ENCODE results near the gene CEP126.

The CEP126 gene

GRCh38 chr11:101914738-101915426 lies at the start of gene CEP126:
Gene CEP126 (plus strand): TSS chr11:101915010. CDS start chr11:101915285, 275 bp downstream.
- peak; percentile 95 for DNase-seq (ENCODE audit: low read depth)

- DNase-seq (ENCODE audit: low read depth), result peak; percentile 10
These were observed 48.0 kb upstream of the CEP126 start for GRCh38 chr11:101866619-101867491.

GRCh38 chr11:101867951-101868350 lies 46.9 kb upstream of the CEP126 start:
- DNase-seq (ENCODE audit: low read depth), result no peak

- DNase-seq (ENCODE audit: low read depth), result peak; percentile 63
These were observed 44.3 kb upstream of the CEP126 start for GRCh38 chr11:101870510-101870909.

- DNase-seq (ENCODE audit: low read depth), result no peak
These were observed 42.5 kb upstream of the CEP126 start for GRCh38 chr11:101872171-101872882.

- DNase-seq (ENCODE audit: low read depth), result peak; percentile 32
These were observed 34.6 kb upstream of the CEP126 start for GRCh38 chr11:101880222-101880621.

GRCh38 chr11:101881586-101881985 lies 33.2 kb upstream of the CEP126 start:
- DNase-seq (ENCODE audit: low read depth), result no peak

GRCh38 chr11:101885631-101886030 lies 29.2 kb upstream of the CEP126 start:
- DNase-seq (ENCODE audit: low read depth), result no peak

GRCh38 chr11:101889767-101890166 lies 25.0 kb upstream of the CEP126 start:
- no peak for DNase-seq (ENCODE audit: low read depth)

- DNase-seq (ENCODE audit: low read depth), result no peak
These were observed 20.3 kb upstream of the CEP126 start for GRCh38 chr11:101894505-101894904.

GRCh38 chr11:101907815-101908214 lies 7.0 kb upstream of the CEP126 start:
- DNase-seq (ENCODE audit: low read depth), result peak; percentile 65

GRCh38 chr11:101909087-101909486 lies 5.7 kb upstream of the CEP126 start:
- DNase-seq (ENCODE audit: low read depth), result no peak

- DNase-seq (ENCODE audit: low read depth), result no peak
These were observed 2.0 kb upstream of the CEP126 start for GRCh38 chr11:101912823-101913284.

GRCh38 chr11:101913656-101914055 lies 1.2 kb upstream of the CEP126 start:
- DNase-seq (ENCODE audit: low read depth), result no peak

GRCh38 chr11:101914341-101914737 lies 471 bp upstream of the CEP126 start:
- peak; percentile 48 for DNase-seq (ENCODE audit: low read depth)

GRCh38 chr11:101915791-101916291 lies 1.0 kb downstream of the CEP126 start:
- peak; percentile 66 for DNase-seq (ENCODE audit: low read depth)

GRCh38 chr11:101916422-101916821 lies 1.6 kb downstream of the CEP126 start, which contains the start of gene ANGPTL5:
Gene ANGPTL5 (minus strand): TSS chr11:101916522. CDS start chr11:101907909, 8,613 bp downstream.
- no peak for DNase-seq (ENCODE audit: low read depth)

GRCh38 chr11:101917226-101917625 lies 2.4 kb downstream of the CEP126 start:
- DNase-seq (ENCODE audit: low read depth), result no peak

- no peak for DNase-seq (ENCODE audit: low read depth)
These were observed 6.2 kb downstream of the CEP126 start for GRCh38 chr11:101920992-101921391.

- no peak for DNase-seq (ENCODE audit: low read depth)
These were observed 8.7 kb downstream of the CEP126 start for GRCh38 chr11:101923554-101923953.

GRCh38 chr11:101929294-101929915 lies 14.6 kb downstream of the CEP126 start:
- no peak for DNase-seq (ENCODE audit: low read depth)

GRCh38 chr11:101931692-101932091 lies 16.9 kb downstream of the CEP126 start:
- DNase-seq (ENCODE audit: low read depth), result no peak

Measured in stromal cell of bone marrow (primary cell).